ENCODE data around the gene PRKAG2. TPM values are rescaled to one million over a fixed set of nuclear protein-coding genes. Genes with fewer than 3 reads are reported as not detected.

Gene PRKAG2
- polyA plus RNA-seq, 4 donors = 24.9 to 44.4 (median 28.2) TPM

DNA sequence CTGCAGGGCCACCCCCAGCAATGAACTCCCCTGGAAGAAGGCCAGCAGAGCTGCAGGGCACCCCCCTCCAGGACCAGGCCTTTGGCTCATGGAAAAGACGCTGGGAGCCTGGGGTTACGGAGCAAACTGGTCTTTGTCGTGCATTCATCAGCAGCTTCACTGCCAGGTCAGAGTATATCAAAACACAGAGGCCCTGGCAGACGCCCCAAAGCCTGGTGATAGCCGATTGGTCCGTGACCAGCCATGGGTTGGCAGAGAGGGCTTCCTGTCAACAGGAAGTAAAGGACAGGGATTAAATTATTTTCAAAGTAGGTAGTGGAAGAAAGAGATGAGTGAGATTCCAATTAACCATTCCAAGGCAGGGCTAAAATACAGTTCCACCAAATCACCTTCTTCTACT lies 9.0 kb downstream of the PRKAG2 start:
- DNase-seq (ENCODE audit: low read depth in 4 of 4, low spot score in 2 of 4) = no peak

DNA sequence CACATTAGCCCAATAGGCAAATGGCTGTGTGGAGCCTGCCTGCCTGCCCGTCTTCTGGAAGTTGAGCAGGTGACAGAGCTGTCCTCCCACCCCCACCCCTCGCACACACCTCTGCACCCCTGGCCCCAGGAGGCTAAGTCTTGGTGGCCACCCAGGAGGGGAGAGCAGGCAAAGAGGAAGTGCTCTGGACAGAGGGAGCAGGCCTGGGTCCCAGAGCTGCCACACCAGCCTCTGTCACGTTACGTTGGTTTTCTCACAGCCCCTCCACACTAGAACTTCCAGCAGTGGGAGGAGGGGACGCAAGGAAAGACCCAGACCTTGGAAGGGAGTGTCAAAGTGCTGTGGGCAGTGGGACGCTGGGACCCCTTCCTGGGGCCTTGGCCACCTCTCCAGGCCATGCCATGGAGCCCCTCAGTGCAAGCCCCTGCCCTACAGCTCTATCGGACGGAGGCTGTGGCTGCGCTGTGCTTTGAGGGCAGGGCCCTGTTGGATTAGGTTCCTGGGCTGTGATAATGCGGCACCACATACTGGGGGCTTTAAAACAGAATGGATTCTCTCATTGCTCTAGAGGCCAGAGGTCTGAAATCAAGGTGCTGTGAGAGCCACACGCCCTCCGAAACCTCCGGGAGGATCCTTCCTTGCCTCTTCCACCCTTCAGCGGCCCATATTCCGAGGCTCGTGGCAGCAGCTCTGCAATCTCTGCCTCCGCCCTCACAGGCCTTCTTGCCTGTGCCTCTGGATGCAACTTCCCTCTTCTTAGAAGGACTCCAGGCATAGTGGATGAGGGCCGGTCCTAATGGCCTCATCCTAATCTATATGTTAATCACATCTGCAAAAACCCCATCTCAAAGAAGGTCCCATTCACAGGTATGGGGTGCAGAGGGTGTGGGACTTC lies 9.9 kb downstream of the PRKAG2 start:
- no peak for DNase-seq (ENCODE audit: low read depth in 4 of 4, low spot score in 2 of 4)

- no peak for DNase-seq (ENCODE audit: low read depth in 4 of 4, low spot score in 2 of 4)
These were observed 10.9 kb downstream of the PRKAG2 start for GRCh38 chr7:151866028-151866427.

- DNase-seq (ENCODE audit: low read depth in 4 of 4, low spot score in 2 of 4) = no peak
These were observed 11.7 kb downstream of the PRKAG2 start for GRCh38 chr7:151865070-151865670.

DNA sequence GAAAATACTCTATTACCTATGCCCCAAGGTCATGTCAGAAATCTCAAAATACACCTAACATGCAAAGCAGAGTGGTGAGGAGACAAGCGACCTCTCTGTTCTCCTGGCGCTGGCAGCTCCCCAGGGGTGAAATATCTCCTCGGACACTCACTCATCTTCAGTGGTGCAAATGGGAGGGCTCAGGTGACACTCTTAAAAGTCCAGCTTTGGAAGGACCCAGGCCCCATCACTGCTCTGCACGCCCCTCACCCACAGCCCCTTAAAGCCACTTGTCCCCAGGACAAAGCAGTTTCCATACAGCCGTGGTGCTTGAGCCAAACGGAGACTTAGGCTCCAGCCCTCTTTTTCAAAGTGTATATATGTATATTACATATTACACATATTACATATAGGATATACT lies 12.4 kb downstream of the PRKAG2 start:
- DNase-seq (ENCODE audit: low read depth in 4 of 4, low spot score in 2 of 4) = no peak

- DNase-seq (ENCODE audit: low read depth in 4 of 4, low spot score in 2 of 4) = no peak
These were observed 12.8 kb downstream of the PRKAG2 start for GRCh38 chr7:151864081-151864480.

- no peak for DNase-seq (ENCODE audit: low read depth in 4 of 4, low spot score in 2 of 4)
These were observed 13.4 kb downstream of the PRKAG2 start for GRCh38 chr7:151863386-151864079.

DNA sequence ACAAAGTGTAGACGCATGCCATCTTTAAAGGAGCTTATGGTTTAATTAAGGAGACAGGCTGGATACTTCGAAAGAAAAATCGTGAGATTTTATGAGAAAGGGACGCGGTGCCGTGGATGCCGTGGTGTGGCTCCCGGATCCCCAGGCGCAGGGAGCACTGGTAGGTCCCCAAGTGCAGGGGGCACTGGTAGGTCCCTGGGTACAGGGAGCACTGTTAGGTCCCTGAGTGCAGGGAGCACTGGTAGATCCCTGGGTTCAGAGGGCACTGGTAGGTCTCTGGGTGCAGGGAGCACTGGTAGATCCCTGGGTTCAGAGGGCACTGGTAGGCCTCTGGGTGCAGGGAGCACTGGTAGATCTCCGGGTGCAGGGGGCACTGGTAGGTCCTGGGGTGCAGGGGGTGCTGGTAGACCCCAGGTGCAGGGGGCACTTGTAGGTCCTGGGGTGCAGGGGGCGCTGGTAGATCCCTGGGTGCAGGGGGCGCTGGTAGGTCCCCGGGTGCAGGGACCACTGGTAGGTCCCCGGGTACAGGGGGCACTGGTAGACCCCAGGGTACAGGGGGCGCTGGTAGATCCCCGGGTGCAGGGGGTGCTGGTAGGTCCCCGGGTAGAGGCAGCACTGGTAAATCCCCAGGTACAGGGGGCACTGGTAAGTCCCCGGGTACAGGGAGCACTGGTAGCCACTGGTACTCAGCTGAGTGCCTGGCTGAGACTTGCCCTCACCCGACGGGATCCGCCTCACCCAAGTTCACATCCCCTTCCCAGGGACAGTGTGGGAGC lies 14.1 kb downstream of the PRKAG2 start:
- DNase-seq (ENCODE audit: low read depth in 4 of 4, low spot score in 2 of 4) = no peak

GRCh38 chr7:151861881-151862280 lies 15.0 kb downstream of the PRKAG2 start:
- DNase-seq (ENCODE audit: low read depth in 4 of 4, low spot score in 2 of 4) = no peak

- no peak for DNase-seq (ENCODE audit: low read depth in 4 of 4, low spot score in 2 of 4)
These were observed 16.1 kb downstream of the PRKAG2 start for GRCh38 chr7:151860771-151861170.

DNA sequence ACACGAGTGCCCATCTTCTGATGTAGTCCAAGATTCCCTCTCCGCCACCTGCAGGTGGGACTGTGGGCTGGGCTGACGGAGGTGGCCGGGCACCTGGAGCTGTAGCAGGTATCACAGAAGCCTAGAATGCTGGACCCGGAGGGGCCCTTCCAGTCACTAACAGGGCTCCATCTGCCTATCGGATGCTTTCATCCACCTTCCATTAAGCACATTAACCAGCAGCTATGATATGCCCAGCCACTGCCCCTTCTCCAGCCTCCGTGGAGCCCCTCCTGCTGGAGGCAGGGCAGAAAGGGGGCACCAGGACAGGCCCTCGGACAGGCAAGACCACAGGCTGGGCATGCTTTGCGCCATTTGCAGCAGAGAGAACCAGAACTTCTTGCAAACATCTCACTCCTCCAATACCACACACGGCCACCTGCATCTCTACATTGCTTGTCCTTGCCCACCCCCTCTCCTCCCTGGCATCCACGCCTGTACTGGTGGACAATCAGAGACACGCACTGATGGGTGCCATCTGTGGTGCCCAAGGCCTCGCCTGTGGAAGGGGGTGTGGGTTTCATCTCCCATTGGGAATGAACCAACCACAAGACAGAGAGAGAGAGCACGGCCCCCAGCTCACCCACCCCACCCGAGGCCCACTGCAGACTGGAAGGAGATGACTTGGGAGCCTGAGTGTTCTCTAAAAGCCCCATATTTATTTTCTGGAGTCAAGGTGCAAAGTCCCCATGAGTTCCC lies 16.8 kb downstream of the PRKAG2 start:
- no peak for DNase-seq (ENCODE audit: low read depth in 4 of 4, low spot score in 2 of 4)

DNA sequence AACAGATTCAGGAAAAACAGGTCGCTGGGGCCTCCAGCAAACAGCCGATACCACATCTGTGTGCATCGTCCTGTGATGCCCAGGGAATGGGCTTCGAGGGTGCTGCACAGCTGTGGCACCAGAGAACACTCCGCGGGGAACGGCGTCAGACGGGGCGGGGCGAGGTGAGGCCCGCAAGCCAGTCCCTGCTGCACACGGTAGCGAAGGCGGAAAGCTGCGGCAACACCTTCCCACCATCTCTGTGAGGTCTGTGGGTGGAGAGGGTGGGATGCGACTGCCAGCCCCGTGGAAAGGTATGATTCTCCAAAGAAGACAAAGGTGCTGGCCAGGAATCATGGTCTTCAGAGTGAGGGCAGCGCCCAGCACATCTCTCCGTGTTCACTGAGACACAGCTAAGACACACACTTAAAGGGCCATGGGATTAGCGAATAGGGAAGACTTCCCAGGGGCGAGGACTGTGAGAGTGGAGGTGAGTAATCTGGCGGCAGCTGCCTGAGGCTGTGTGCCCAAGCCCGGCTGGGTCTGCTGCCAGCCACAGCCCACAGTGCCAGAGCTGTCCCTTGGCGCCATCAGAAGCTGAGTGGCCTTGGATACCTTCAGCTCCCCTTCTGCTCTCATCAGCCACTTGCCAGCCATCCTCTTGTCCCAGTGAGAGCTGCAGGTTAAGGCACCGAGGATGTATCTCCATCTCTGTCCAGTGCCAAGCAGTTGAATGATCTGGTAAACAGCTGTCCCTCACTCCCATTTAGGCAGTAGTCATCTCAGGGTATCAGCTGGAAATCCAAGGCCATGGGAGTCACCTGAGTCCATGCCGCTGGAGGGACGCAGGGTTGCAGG lies 17.6 kb downstream of the PRKAG2 start:
- DNase-seq (ENCODE audit: low read depth in 4 of 4, low spot score in 2 of 4) = no peak

GRCh38 chr7:151858456-151858855 lies 18.5 kb downstream of the PRKAG2 start:
- DNase-seq (ENCODE audit: low read depth in 4 of 4, low spot score in 2 of 4) = no peak

DNA sequence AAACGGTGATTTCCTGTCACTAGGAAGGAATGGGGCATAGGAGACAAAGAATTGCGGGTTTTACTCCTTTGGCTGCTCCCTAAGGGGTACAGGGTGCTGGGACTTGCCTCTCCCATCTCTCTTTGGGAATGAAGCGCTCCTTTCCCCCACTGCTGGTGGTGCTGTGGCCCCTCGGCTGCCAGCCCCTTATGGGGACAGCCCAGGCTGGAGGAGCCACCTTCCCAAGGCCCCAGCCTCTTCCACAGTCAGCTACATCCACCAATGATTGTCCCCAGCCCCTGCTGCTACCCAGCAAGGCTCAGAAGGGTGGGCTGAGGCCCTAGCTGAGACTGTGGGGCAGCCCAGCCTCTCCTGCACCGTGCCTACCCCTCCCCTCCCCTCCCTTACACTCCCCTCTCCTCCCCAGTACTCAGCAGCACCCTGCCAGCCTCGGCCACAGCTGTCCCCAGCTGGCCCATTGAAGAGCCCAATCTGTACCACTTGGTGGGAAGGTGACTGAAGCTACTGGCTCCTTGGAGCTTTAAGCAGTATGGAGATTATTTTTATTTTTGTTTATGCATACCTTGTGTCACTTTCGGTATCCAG lies 19.0 kb downstream of the PRKAG2 start:
- DNase-seq (ENCODE audit: low read depth in 4 of 4, low spot score in 2 of 4) = no peak

DNA sequence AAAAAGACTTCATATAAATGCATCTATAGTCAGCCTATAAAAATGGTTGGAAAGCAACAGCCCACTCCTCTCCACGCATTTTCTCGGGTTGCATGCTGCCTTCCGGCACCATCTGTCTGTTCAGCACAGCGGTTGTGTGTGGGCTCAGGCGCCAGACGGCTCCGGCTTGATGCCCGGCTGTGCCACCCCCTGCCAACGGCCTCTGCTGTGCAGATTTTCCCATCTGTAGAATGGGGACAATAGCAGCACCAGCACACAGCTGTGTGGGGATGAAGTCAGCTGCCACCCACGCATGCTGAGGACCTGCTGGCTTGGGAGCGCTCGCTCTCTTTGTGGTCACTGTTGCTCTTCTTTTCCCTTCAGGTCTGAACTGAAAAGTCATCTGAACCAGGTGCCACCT lies 19.5 kb downstream of the PRKAG2 start:
- no peak for DNase-seq (ENCODE audit: low read depth in 4 of 4, low spot score in 2 of 4)

GRCh38 chr7:151856516-151856915 lies 20.4 kb downstream of the PRKAG2 start:
- no peak for DNase-seq (ENCODE audit: low read depth in 4 of 4, low spot score in 2 of 4)

DNA sequence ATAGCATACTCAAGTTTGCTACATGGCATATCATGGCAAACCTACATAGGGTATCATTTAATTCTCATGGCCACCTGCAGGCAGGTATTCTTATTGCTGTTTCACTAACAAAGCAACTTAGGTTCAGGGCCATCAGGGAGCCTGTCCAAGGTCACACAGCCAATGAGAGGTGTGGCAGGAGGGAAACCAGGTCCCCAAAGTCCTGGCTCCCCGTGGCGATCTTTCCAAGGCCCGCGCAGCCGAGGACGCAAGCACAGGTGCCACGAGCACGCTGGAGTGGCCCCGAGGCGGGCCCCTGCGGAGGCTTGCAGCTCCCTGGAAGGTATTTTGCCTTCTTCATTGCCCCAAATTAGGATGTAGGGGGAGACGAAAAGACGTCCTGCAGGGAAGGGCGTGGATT lies 20.8 kb downstream of the PRKAG2 start:
- DNase-seq (ENCODE audit: low read depth in 4 of 4, low spot score in 2 of 4) = no peak

GRCh38 chr7:151854720-151855071 lies 22.2 kb downstream of the PRKAG2 start:
- DNase-seq (ENCODE audit: low read depth in 4 of 4, low spot score in 2 of 4) = no peak

Data from left renal cortex interstitium (tissue), 4 donors.